ENCODE measurements around the gene SH3BGR. TPM values are rescaled to one million over a fixed set of nuclear protein-coding genes. Genes with fewer than 3 reads are reported as not detected.

Gene SH3BGR
- total RNA-seq, 3 donors from 2014 or later = 3.3 to 6.3 (median 5.0) TPM

DNA sequence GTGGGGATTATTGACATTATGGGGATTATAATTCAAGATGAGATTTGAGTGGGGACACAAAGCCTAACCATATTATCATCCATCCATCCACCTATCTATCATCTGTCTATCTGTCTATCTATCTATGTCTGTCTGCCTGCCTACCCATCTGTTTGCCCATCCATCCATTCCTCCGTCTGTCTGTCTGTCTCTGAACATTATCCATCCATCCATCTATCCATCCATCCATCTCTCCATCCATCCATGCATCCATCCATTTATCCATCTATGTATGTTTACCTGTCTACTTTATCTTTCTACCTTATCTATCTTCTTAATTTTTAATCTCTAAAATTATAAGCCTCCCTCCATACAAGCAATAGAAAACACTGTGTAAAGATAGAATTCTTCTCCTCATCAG lies 47.4 kb downstream of the SH3BGR start:
- no peak for DNase-seq (ENCODE audit: low spot score in 2 of 2)
- no peak overlapping the region for H3K27ac ChIP-seq
- H3K36me3 ChIP-seq = no peaks in the 10 kb centered on the region
- H3K4me1 ChIP-seq = no peaks in the 10 kb centered on the region
- intact Hi-C loops (cut with DNase I; ENCODE audit: low total_unique reads) = no loop called here
- H3K27me3 ChIP-seq = no peaks in the 10 kb centered on the region
- no peak for TF ChIP-seq CTCF (IDR thresholded peaks at IDR 0.05)
- TF ChIP-seq POLR2A (IDR thresholded peaks at IDR 0.05) = no peak
- TF ChIP-seq POLR2AphosphoS5 (IDR thresholded peaks at IDR 0.05) = no peak
- no peaks in the 10 kb centered on the region for H3K9me3 ChIP-seq
- no peak overlapping the region for H3K4me3 ChIP-seq

DNA sequence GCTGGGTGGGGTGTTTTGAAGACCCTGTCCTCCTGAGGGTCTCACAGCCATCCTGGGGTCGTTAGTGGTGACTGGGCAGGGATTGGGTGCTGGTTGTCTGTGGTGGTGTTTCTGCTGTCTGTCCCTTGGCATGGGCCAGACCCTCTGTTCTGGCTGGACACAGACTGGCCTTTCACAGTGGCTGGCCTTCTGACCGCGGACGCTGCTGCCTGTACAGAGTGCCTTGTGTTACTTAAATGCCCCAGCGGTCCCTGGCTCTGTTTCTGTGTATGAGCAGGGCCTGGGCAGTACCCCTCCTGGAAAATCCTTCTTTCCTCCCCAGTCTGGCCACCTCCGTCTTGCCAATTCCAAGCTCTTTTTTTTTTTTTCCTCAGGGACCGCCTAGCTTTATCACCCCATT lies 50.9 kb downstream of the SH3BGR start:
- no peaks in the 10 kb centered on the region for H3K36me3 ChIP-seq
- DNase-seq (ENCODE audit: low spot score in 2 of 2) = no peak
- H3K4me1 ChIP-seq = no peaks in the 10 kb centered on the region
- intact Hi-C loops (cut with DNase I; ENCODE audit: low total_unique reads) = no loop called here
- H3K27ac ChIP-seq = no peak overlapping the region
- no peaks in the 10 kb centered on the region for H3K27me3 ChIP-seq
- no peaks in the 10 kb centered on the region for H3K9me3 ChIP-seq
- TF ChIP-seq CTCF (IDR thresholded peaks at IDR 0.05) (no peak), POLR2A (IDR thresholded peaks at IDR 0.05) (no peak), POLR2AphosphoS5 (IDR thresholded peaks at IDR 0.05) (no peak)
- no peak overlapping the region for H3K4me3 ChIP-seq

- no peak for DNase-seq (ENCODE audit: low spot score in 2 of 2)
- H3K27ac ChIP-seq = no peak overlapping the region
- no peaks in the 10 kb centered on the region for H3K27me3 ChIP-seq
- intact Hi-C loops (cut with DNase I; ENCODE audit: low total_unique reads) = no loop called here
- no peaks in the 10 kb centered on the region for H3K4me1 ChIP-seq
- no peak overlapping the region for H3K4me3 ChIP-seq
- H3K9me3 ChIP-seq = no peaks in the 10 kb centered on the region
- H3K36me3 ChIP-seq = no peaks in the 10 kb centered on the region
- TF ChIP-seq POLR2AphosphoS5 (IDR thresholded peaks at IDR 0.05) (no peak), CTCF (IDR thresholded peaks at IDR 0.05) (no peak), POLR2A (IDR thresholded peaks at IDR 0.05) (no peak)
Measured at GRCh38 chr21:39503123-39503762, 51.5 kb downstream of the SH3BGR start.

- Histone ChIP-seq H3K4me1 (no peaks in the 10 kb centered on the region), H3K27ac (no peak overlapping the region), H3K9me3 (no peaks in the 10 kb centered on the region), H3K27me3 (no peaks in the 10 kb centered on the region), H3K4me3 (no peak overlapping the region), H3K36me3 (no peaks in the 10 kb centered on the region)
- TF ChIP-seq POLR2A (IDR thresholded peaks at IDR 0.05) (no peak), POLR2AphosphoS5 (IDR thresholded peaks at IDR 0.05) (no peak), CTCF (IDR thresholded peaks at IDR 0.05) (no peak)
- intact Hi-C loops (cut with DNase I; ENCODE audit: low total_unique reads) = no loop called here
- no peak for DNase-seq (ENCODE audit: low spot score in 2 of 2)
Measured at GRCh38 chr21:39504230-39504629, 52.5 kb downstream of the SH3BGR start.

GRCh38 chr21:39510240-39510639 lies 58.5 kb downstream of the SH3BGR start:
- Histone ChIP-seq H3K27me3 (no peaks in the 10 kb centered on the region), H3K4me1 (no peaks in the 10 kb centered on the region), H3K27ac (no peak overlapping the region), H3K4me3 (no peak overlapping the region), H3K9me3 (no peaks in the 10 kb centered on the region), H3K36me3 (no peaks in the 10 kb centered on the region)
- intact Hi-C loops (cut with DNase I; ENCODE audit: low total_unique reads) = no loop called here
- TF ChIP-seq POLR2A (IDR thresholded peaks at IDR 0.05) (no peak), CTCF (IDR thresholded peaks at IDR 0.05) (no peak), POLR2AphosphoS5 (IDR thresholded peaks at IDR 0.05) (no peak)
- no peak for DNase-seq (ENCODE audit: low spot score in 2 of 2)

Data from breast epithelium (tissue), 4 donors.